ENCODE measurements around the gene MRPL23.
"Not testable (repeated sequence)": the region's sequence is repeated elsewhere in the genome, so short reads cannot be mapped to it uniquely, and the experiment has no call there.

MRPL23 gene

GRCh38 chr11:1934335-1935155 lies 12.6 kb upstream of the MRPL23 start:
- DNase-seq = no peak

DNA sequence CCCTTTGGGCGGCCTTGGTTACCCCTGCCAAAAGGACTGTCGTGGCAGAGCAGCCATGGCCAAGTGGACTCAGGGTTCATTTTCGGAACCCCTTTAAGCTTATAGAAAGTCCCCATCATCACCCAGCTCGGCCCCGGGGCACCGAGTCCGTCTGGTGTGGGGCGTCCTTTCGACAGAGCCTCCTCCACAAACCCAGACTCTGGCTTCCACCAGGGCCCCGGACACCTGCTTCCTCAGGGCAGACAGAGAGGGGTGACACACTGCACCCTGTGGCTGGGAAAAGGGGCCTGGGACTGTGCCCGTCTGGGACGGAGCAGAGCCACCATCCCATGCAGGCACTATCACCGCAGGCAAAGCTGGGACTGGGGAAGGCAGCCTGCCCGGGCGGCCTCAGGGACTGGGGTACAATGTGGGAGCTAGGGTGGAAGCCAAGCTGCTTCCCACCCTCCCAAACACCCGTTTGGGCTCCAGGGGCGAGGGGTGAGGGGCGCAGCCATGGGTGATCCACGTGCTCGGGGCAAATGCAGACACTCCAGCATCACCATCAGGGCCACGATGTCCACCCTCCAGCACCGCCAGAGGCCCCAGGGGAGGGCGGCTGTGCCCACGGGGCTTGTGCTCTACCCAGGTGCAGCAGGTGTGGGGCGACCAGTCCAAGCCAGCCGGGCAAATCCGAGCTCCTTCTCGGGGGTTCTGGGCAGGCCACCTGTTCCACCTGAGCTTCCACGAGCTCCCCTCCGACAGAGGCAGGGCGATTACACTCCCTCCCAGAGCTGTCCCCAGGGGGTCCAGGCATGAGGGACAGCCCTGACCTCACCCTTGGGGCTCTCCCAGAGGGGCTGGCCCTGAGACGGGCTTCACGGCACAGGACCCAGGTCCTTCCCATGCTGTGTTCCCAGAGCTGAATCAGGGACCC lies 11.7 kb upstream of the MRPL23 start:
- DNase-seq = no peak

GRCh38 chr11:1936072-1936780 lies 10.9 kb upstream of the MRPL23 start:
- no peak for DNase-seq

- DNase-seq = no peak
Measured at GRCh38 chr11:1936781-1937615, 10.1 kb upstream of the MRPL23 start.

- DNase-seq = no peak
Measured at GRCh38 chr11:1937616-1938342, 9.4 kb upstream of the MRPL23 start.

DNA sequence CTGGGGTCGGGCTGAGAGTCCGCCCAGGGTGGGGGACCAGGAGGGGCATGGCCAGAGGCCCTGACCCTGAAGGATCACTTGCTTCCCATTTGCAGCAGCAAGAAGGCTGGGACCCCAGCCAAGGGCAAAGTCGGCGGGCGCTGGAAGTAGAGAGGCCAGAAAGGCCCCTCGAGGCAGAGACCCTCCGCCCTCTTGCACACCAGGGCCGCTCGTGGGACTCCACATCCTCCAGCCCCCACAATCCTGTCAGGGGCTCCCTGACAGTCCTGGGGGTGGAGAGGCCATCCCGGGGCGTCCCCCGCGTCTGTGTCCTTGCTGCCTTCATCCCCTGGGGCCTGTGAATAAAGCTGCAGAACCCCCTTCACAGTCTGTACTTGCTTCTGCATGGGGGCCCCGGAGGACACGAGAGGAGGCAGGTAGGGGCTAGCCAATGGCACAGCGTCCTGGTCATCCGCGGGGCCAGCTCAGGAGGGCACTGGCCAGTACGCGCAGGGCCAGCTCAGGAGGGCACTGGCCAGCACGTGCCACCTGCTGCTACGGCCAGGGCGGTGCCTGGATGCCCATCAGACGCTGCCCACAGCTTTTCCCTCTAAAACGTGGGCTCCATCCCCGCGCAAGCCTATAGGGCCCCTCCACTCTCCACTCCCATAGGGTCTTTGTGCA lies 8.7 kb upstream of the MRPL23 start:
- DNase-seq = no peak

DNA sequence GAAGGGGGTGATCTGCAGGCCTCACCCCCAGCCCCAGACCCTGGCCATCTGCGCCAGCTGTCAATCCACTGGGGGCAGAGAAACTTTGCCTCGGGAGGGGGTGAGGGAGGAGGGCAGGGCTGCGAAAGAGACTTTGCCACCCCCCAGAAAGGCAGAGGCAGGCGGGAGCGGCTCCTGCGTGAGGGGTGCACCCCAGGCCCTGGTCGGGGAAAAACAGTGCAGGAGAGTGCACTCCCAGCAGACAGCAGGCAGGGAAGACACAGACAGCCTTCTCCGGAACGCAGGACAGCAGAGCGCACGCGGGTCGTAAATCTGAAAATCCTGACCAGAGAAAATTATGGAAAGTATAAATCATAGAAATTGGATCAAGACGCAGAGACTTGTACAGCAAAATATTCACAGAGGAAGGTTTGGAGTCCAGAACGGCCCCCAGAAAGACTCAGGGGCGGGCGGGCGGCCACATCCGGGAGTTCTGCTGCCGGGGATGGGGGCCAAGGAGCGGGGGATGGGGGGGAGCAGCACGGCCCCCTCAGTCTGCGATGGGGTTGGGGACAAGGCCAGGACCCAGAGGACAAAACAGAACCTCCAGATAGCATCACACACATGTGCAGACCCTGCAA lies 8.0 kb upstream of the MRPL23 start:
- DNase-seq = no peak

DNA sequence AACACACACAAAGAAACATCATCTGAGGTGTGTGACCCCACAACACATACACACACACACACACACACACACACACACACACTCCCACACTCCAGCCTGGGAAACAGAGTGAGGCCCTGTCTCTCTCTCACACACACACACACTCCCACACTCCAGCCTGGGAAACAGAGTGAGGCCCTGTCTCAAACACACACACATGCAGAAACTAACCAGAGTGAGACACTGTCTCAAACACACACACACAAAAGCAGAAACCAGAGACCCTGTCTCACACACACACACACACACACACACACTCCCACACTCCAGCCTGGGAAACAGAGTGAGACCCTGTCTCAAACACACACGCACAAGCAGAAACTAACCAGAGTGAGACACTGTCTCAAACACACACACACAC lies 7.3 kb upstream of the MRPL23 start:
- DNase-seq = not testable (repeated sequence)

DNA sequence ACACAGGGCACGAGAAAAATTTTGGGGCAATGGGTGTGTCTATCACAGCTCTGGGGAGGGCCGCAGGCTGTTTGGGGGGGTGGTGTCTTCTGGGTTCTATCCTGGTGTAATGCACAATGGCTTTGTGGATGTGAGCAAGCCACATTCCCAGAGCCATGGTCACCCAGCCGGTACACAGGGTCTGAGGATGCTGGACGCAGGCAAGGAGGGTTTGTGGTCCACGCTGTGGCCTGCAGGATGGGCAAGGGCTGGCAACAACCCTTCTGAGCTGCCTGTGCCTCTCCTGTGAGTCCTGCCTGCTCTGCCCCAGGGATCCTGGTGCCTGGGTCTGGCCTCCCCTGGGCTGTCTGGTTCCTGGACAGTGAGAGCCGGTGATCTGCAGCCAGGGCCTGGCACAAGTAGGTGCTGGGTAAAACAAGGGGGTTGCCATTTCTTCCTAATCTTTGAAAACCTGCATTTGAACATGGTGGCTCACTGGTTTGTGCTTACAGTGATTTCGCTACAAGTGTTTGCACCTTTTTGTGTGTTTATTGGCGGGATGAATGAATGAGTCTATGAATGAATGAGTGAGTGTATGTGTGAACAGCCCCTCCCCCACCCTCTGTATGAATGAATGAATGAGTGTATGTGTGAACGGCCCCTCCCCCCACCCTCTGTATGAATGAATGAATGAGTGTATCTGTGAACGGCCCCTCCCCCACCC lies 4.4 kb upstream of the MRPL23 start:
- DNase-seq = no peak

- no peak for DNase-seq
Measured at GRCh38 chr11:1943576-1943975, 3.6 kb upstream of the MRPL23 start.

DNA sequence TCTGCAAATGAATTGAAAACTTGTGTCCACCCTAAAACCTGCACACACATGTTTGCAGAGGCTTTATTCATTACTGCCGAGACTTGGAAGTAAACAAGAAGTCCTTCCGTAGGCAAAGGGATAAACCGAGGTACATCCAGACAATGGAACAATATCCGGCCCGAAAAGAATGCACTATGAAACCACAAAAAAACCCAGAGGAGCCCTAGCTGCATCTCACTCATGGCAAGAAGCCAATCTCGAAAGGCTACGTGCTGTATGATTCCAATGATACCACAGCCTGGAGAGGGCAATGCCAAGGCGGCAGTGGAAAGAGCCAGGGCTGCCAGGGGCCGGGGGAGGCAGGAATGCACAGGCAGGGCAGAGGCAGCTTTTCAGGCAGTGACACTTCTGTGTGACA lies 3.2 kb upstream of the MRPL23 start:
- no peak for DNase-seq

GRCh38 chr11:1947592-1948237 lies 583 bp downstream of the MRPL23 start:
- no peak for DNase-seq

DNA sequence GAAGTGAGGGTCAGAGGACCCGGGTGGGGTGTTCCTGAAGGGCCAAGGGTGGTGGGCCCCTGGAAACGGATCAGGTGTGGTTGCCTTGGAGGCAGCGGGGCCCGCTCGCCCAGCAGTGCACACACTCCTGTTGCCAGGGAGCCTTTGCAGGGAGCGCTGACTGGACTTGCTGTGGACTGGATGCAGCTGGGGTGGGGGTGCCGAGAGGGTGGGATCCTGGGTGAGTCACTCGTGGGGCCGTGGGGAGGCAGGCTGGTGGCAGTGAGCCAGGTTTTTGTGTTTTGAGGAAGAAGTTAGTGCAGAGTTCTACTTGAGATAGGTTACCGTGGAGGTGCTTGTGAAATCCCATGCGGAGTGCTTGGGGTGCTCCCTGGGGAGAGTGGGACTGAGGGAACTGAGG lies 1.3 kb downstream of the MRPL23 start:
- no peak for DNase-seq

DNA sequence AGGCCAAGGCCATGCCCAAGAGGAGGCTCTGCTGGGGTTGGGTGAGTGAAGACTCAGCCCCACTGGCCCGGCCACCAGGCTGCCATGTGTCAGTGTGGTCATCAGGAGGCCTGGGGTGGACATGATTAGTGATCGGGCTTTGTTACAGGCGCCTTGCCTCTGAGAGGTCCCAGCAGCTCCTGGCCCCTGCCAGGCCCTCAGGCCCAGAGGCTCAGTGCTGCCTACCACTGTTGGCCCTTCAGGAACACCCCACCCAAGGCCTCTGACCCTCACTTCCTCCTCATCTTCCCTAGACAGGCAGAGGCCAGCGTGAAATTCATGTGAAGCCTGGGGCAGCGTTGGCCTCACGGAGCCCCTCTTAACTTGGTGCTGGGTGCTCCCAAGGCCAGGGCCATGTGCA lies 2.2 kb downstream of the MRPL23 start:
- DNase-seq = no peak

DNA sequence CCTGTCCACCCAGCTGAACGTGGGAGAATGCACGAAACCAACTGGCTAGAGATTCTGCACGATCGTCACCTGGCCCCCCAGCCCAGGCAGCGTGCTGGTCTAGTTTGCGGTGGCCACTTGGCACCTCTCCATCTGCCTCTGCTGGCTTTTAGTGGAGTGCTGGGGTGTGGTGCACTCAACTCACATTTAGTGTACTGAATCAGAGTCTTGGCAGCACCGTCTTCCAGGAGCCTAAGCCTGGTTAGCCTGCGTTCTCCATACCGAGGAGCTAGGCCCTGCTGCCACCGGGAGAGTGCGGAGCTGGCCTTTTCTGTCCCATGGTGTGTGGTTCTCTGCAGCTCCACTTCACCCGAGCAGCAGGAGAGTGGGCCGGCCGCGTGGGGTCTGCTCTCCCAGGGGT lies 2.8 kb downstream of the MRPL23 start:
- no peak for DNase-seq

DNA sequence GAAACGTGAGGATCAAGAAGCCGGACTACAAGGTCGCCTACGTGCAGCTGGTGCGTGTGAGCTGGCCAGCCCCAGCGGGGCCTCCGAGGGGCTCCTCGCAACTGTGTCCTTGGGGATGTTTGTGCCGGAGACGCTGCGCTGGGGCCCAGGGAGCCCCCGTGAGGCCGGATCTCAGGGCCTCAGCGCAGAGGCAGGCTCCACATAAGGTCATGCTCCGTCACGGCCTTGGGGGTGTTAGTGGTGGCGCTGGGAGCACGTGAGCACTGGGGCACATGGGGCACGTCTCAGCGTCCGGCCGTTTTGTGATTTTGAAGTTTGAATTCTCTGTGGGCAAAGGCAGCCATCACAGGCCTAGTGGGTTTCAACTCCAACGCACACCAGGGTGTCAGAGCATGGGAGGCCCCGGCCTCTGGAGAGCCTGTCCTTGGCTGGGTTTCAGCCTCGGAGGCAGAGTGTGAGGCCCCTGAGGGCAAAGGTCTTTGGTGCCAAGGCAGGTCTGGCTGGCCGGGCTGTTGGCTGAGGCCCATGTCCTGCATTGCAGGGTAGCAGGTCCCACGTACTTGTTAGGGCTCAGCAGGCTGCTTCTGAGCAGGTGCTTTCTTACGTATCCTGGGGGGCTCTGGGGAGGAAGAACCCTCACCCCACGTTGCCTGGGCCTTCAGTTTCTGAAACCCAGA lies 5.8 kb downstream of the MRPL23 start:
- DNase-seq = no peak

- DNase-seq = no peak
Measured at GRCh38 chr11:1953489-1954266, 6.5 kb downstream of the MRPL23 start.

DNA sequence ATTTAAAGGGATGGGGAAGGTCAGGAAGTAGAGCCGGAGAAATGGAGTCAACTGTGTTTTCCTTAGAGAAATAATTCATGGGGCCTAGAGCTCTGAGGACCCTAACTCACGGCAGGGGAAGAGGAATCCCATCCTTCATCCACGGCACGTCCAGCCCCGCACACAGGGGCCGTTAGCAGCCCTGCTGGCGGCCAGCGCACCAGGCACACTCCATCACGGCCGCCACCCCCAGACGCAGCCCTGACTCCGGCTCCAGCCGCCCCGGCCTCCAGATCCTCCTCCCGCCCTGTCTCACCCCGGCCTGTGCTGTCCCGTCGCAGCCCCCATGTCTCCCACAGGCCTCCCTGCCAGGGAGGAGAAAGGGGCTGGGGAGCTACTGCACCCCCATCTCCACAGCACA lies 11.2 kb downstream of the MRPL23 start:
- DNase-seq = no peak
